Mammary epithelial cell (primary cell): Measurements from ENCODE around the gene RTN4R.

Source experiments
- CTCF ChIP-seq, 2 donors: IDR thresholded peaks in 1 of 2; conservative IDR thresholded peaks in 1 of 2; 2 replicates each; pipeline ENCODE4 v1.5.1; 2011 to 2012; ENCODE audit warnings: inconsistent platforms in 2 of 2, low read length in 2 of 2, mild to moderate bottlenecking in 2 of 2, control low read depth in 1 of 2, low read depth in 1 of 2; ENCODE audit not compliant: insufficient read depth in 1 of 2; ENCODE audit errors: extremely low read depth in 1 of 2
- EZH2 ChIP-seq: IDR thresholded peaks from 2 replicates; pipeline ENCODE4 v1.6.1; 2012; ENCODE audit warnings: low read length, inconsistent platforms, borderline replicate concordance

- no peak for TF ChIP-seq CTCF (conservative IDR thresholded peaks at IDR 0.05 in 1 of 2, IDR thresholded peaks at IDR 0.05 in 1 of 2; ENCODE audit: extremely low read depth in 1 of 2, insufficient read depth in 1 of 2, low read depth in 1 of 2, low read length in 2 of 2)
- no peak for TF ChIP-seq EZH2
Measured at GRCh38 chr22:20234760-20235388, 33.2 kb downstream of the RTN4R start.
